Measurements from ENCODE around the gene NHS. TPM values are rescaled to one million over a fixed set of nuclear protein-coding genes. Genes with fewer than 3 reads are reported as not detected.

NHS gene
- total RNA-seq, 1 experiment from 2014 or later: 2.2 TPM

DNA sequence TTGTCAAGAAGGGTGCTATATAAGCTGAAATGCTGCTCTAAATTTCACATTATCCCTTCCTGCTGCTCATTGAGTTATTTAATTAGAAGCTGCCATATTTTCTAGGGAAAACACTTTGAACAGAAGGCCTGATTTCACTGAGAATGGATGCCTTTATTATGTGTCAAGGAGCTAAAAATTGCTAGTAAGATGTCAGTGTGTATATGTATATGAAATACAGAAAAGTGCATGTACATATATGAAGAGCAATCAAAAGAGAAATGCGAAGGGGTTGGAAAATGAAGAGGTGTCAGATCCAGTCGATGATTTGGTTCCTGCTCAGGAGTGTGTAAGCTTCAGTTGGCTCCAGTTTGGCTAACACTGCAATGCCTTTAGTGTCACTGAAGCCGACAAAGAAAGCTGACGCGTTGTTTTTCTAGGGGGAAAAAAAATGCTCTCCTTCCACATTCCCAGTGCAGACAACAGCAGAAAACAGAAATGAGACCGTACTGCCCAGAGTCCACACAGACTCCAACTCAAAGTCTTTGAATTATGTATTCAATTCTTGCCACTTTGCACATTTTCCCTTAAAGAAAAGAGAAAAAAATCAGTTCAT, 154.2 kb downstream of the NHS start:
- Histone ChIP-seq H3K36me3 (ENCODE audit: control insufficient read depth, insufficient read depth, low read length) (no peaks in the 10 kb centered on the region), H3K4me1 (no peaks in the 10 kb centered on the region), H3K27me3 (replicated peaks; ENCODE audit: control insufficient read depth, insufficient read depth, low read length) (no peaks in the 10 kb centered on the region), H3K9me3 (no peaks in the 10 kb centered on the region), H3K4me3 (ENCODE audit: low read depth, low read length) (no peak overlapping the region)
- Mint-ChIP-seq H3K36me3 (ENCODE audit: insufficient read depth, unreplicated experiment) (no peaks in the 10 kb centered on the region), H3K27ac (ENCODE audit: unreplicated experiment) (no peak overlapping the region), H3K4me3 (ENCODE audit: unreplicated experiment) (no peak overlapping the region), H3K9me3 (ENCODE audit: unreplicated experiment) (no peaks in the 10 kb centered on the region), H3K4me1 (ENCODE audit: low read depth, unreplicated experiment) (peaks cover 12% of the 10 kb centered on the region), H3K27me3 (ENCODE audit: insufficient read depth, unreplicated experiment) (peaks cover 3% of the 10 kb centered on the region)
- TF ChIP-seq CTCF (IDR thresholded peaks at IDR 0.05; ENCODE audit: insufficient read depth in 1 of 2, low read depth in 1 of 2, low read length in 1 of 2, severe bottlenecking in 1 of 2, unreplicated experiment in 1 of 2): no peak
- intact Hi-C loops (cut with micrococcal nuclease; ENCODE audit: unreplicated experiment): no loop called here
- no peak for DNase-seq
- ChIA-PET POLR2A (no interaction called here), CTCF (no interaction called here)
- no TSS peak for BruUV-seq (replicated peaks)

- Histone ChIP-seq H3K4me1 (no peaks in the 10 kb centered on the region), H3K36me3 (ENCODE audit: control insufficient read depth, insufficient read depth, low read length) (no peaks in the 10 kb centered on the region), H3K4me3 (ENCODE audit: low read depth, low read length) (no peak overlapping the region), H3K9me3 (no peaks in the 10 kb centered on the region), H3K27me3 (replicated peaks; ENCODE audit: control insufficient read depth, insufficient read depth, low read length) (no peaks in the 10 kb centered on the region)
- no peak for TF ChIP-seq CTCF (IDR thresholded peaks at IDR 0.05; ENCODE audit: insufficient read depth in 1 of 2, low read depth in 1 of 2, low read length in 1 of 2, severe bottlenecking in 1 of 2, unreplicated experiment in 1 of 2)
- Mint-ChIP-seq H3K27ac (ENCODE audit: unreplicated experiment) (no peak overlapping the region), H3K36me3 (ENCODE audit: insufficient read depth, unreplicated experiment) (no peaks in the 10 kb centered on the region), H3K9me3 (ENCODE audit: unreplicated experiment) (no peaks in the 10 kb centered on the region), H3K4me1 (ENCODE audit: low read depth, unreplicated experiment) (peaks cover 12% of the 10 kb centered on the region), H3K27me3 (ENCODE audit: insufficient read depth, unreplicated experiment) (peaks cover 3% of the 10 kb centered on the region), H3K4me3 (ENCODE audit: unreplicated experiment) (no peak overlapping the region)
- POLR2A ChIA-PET: no interaction called here
- DNase-seq: no peak
- intact Hi-C loops (cut with micrococcal nuclease; ENCODE audit: unreplicated experiment): no loop called here
- BruUV-seq (replicated peaks): no TSS peak
- CTCF ChIA-PET: interaction anchor here (0.6 kb wide), 1 partner anchor 38 kb away, joined by 3 read pairs; no protein-coding TSS in a partner anchor
Observed at GRCh38 chrX:17531500-17531899, 156.5 kb downstream of the NHS start.

- no peak overlapping the region for H3K27ac Mint-ChIP-seq (ENCODE audit: unreplicated experiment)
- no peaks in the 10 kb centered on the region for H3K9me3 ChIP-seq
- H3K27me3 Mint-ChIP-seq (ENCODE audit: insufficient read depth, unreplicated experiment): no peaks in the 10 kb centered on the region
- no peaks in the 10 kb centered on the region for H3K27me3 ChIP-seq (replicated peaks; ENCODE audit: control insufficient read depth, insufficient read depth, low read length)
- peak in 1 of 2 experiments; percentile 37 for DNase-seq
- no peaks in the 10 kb centered on the region for H3K36me3 ChIP-seq (ENCODE audit: control insufficient read depth, insufficient read depth, low read length)
- H3K9me3 Mint-ChIP-seq (ENCODE audit: unreplicated experiment): no peaks in the 10 kb centered on the region
- no TSS peak for BruUV-seq (replicated peaks)
- H3K4me3 ChIP-seq (ENCODE audit: low read depth, low read length): no peak overlapping the region
- H3K36me3 Mint-ChIP-seq (ENCODE audit: insufficient read depth, unreplicated experiment): no peaks in the 10 kb centered on the region
- H3K4me1 Mint-ChIP-seq (ENCODE audit: low read depth, unreplicated experiment): no peaks in the 10 kb centered on the region
- intact Hi-C loops (cut with micrococcal nuclease; ENCODE audit: unreplicated experiment): loop anchor here (1.0 to 2.0 kb wide), 2 partner anchors 56 to 156 kb away; no protein-coding TSS in a partner anchor
- POLR2A ChIA-PET: no interaction called here
- peak; percentile 15 to 24 for TF ChIP-seq CTCF (IDR thresholded peaks at IDR 0.05; ENCODE audit: insufficient read depth in 1 of 2, low read depth in 1 of 2, low read length in 1 of 2, severe bottlenecking in 1 of 2, unreplicated experiment in 1 of 2)
- CTCF ChIA-PET: no interaction called here
- H3K4me3 Mint-ChIP-seq (ENCODE audit: unreplicated experiment): no peak overlapping the region
- H3K4me1 ChIP-seq: no peaks in the 10 kb centered on the region
Observed at GRCh38 chrX:17535229-17535628, 160.2 kb downstream of the NHS start.

Data from Caco-2 (cell line).